Prostate gland (tissue), 2 donors: ENCODE results near the gene GAREM1.

Experiments used
- POLR2A ChIP-seq: fragments of 450-650 bp; IDR thresholded peaks from one replicate; pipeline ENCODE4 v1.6.1; 2016; ENCODE audit warnings: antibody characterized with exemption, mild to moderate bottlenecking
- TF ChIP-seq, protein P1 (sequence below), 4 experiments: fragments of 200-600 bp in 2 of 4; fragments of 450-650 bp in 2 of 4; sonication (generic) in 2 of 4; IDR thresholded peaks; 1 replicate in 3 of 4; 2 replicates in 1 of 4; pipeline ENCODE4 v1.5.1; 2016 to 2019; ENCODE audit warnings: antibody characterized with exemption in 4 of 4, mild to moderate bottlenecking in 2 of 4, moderate library complexity in 2 of 4

- TF ChIP-seq, protein P1, sequence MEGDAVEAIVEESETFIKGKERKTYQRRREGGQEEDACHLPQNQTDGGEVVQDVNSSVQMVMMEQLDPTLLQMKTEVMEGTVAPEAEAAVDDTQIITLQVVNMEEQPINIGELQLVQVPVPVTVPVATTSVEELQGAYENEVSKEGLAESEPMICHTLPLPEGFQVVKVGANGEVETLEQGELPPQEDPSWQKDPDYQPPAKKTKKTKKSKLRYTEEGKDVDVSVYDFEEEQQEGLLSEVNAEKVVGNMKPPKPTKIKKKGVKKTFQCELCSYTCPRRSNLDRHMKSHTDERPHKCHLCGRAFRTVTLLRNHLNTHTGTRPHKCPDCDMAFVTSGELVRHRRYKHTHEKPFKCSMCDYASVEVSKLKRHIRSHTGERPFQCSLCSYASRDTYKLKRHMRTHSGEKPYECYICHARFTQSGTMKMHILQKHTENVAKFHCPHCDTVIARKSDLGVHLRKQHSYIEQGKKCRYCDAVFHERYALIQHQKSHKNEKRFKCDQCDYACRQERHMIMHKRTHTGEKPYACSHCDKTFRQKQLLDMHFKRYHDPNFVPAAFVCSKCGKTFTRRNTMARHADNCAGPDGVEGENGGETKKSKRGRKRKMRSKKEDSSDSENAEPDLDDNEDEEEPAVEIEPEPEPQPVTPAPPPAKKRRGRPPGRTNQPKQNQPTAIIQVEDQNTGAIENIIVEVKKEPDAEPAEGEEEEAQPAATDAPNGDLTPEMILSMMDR (IDR thresholded peaks at IDR 0.05): no peak
- no peak for TF ChIP-seq POLR2A
Observed at GRCh38 chr18:32237049-32237448, 233.6 kb downstream of the GAREM1 start.
